B cell (primary cell): ENCODE measurements around the gene CHST2. TPM values are rescaled to one million over a fixed set of nuclear protein-coding genes. Genes with fewer than 3 reads are reported as not detected.

Experiments used
- ATAC-seq: fragments of 200-7000 bp; cut with Tn5 transposase; one replicate; pipeline ENCODE4 v1.10.0; 2021; ENCODE audit warnings: low read depth, mild to moderate bottlenecking, moderate number of reproducible peaks, moderate library complexity
- CTCF ChIA-PET: fragments of 350-600 bp; sonication (Branson Sonifier 250); formaldehyde crosslinking; loops from one replicate; lab custom pipeline; 2021; ENCODE audit warnings: antibody characterized with exemption, inconsistent platforms; lab: Charles Lee
- POLR2A ChIA-PET: fragments of 350-600 bp; sonication (Branson Sonifier 250); formaldehyde crosslinking; loops from one replicate; lab custom pipeline; 2021; ENCODE audit warnings: antibody characterized with exemption; lab: Charles Lee
- DNase-seq: peaks from one replicate; pipeline ENCODE4 v3.0.0; 2013
- H2AFZ ChIP-seq: 2 replicates; pipeline ENCODE4 v1.6.1; 2012; ENCODE audit warnings: mild to moderate bottlenecking, low read depth, low read length; ENCODE audit not compliant: insufficient read depth, poor library complexity, severe bottlenecking
- H3K27ac ChIP-seq, 2 donors: 1 replicate in 1 of 2; 2 replicates in 1 of 2; pipeline ENCODE4 v1.5.1; 2012 to 2013; ENCODE audit warnings: low read length in 2 of 2, mild to moderate bottlenecking in 2 of 2, moderate library complexity in 1 of 2
- H3K27me3 ChIP-seq, 4 experiments: fragments of 200-600 bp in 1 of 4; sonication (generic) in 1 of 4; replicated peaks in 1 of 4; 1 replicate in 2 of 4; 2 replicates in 2 of 4; pipeline versions ENCODE4 v1.6.1 to v1.7.0; 2013 to 2016; ENCODE audit warnings: low read length in 3 of 4, mild to moderate bottlenecking in 2 of 4, mixed read lengths in 1 of 4, moderate library complexity in 1 of 4; ENCODE audit not compliant: insufficient read depth in 4 of 4, control insufficient read depth in 3 of 4; ENCODE audit errors: control extremely low read depth in 1 of 4
- H3K36me3 ChIP-seq, 2 experiments: replicated peaks in 1 of 2; 1 replicate in 1 of 2; 2 replicates in 1 of 2; pipeline versions ENCODE4 v1.6.1 to v1.7.1; 2013; ENCODE audit warnings: low read length in 1 of 2; ENCODE audit not compliant: insufficient read depth in 2 of 2, control insufficient read depth in 1 of 2; ENCODE audit errors: control extremely low read depth in 1 of 2, extremely low read depth in 1 of 2
- H3K4me1 ChIP-seq, 2 donors: fragments of 200-600 bp in 1 of 2; sonication (generic) in 1 of 2; 1 replicate in 1 of 2; 2 replicates in 1 of 2; pipeline versions ENCODE4 v1.5.1 to v1.6.1; 2013 to 2017; ENCODE audit warnings: low read length in 2 of 2; ENCODE audit not compliant: control insufficient read depth in 2 of 2, insufficient read depth in 2 of 2
- H3K4me2 ChIP-seq: replicated peaks from 2 replicates; pipeline ENCODE3; 2012; ENCODE audit warnings: mild to moderate bottlenecking, low read depth, low read length; ENCODE audit not compliant: poor library complexity, severe bottlenecking
- H3K4me3 ChIP-seq, 5 experiments: fragments of 200-600 bp in 1 of 5; sonication (generic) in 1 of 5; 1 replicate in 3 of 5; 2 replicates in 2 of 5; pipeline versions ENCODE4 v1.5.1 to v1.7.0; 2011 to 2016; ENCODE audit warnings: low read length in 4 of 5, mild to moderate bottlenecking in 4 of 5, low read depth in 2 of 5, control low read depth in 1 of 5, moderate library complexity in 1 of 5; ENCODE audit not compliant: insufficient read depth in 1 of 5; ENCODE audit errors: control extremely low read depth in 1 of 5, extremely low read depth in 1 of 5
- H3K79me2 ChIP-seq: fragments of 200-600 bp; sonication (generic); one replicate; pipeline ENCODE4 v1.6.0; 2016; ENCODE audit warnings: low read length; ENCODE audit not compliant: control insufficient read depth, insufficient read depth
- H3K9ac ChIP-seq: fragments of 200-600 bp; sonication (generic); 2 replicates; pipeline ENCODE4 v1.6.1; 2017; ENCODE audit warnings: mild to moderate bottlenecking, low read length, moderate library complexity
- H3K9me3 ChIP-seq, 3 donors: one replicate each; pipeline versions ENCODE4 v1.6.1 to v1.7.1; 2013; ENCODE audit warnings: low read length in 2 of 3; ENCODE audit not compliant: control insufficient read depth in 2 of 3, insufficient read depth in 1 of 3; ENCODE audit errors: control extremely low read depth in 1 of 3
- H4K20me1 ChIP-seq: 2 replicates; pipeline ENCODE4 v1.6.0; 2012; ENCODE audit warnings: mild to moderate bottlenecking, low read length; ENCODE audit not compliant: insufficient read depth, control insufficient read depth, poor library complexity, severe bottlenecking
- H3K27ac Mint-ChIP-seq: one replicate; pipeline ENCODE4 v1.8.0; 2021; ENCODE audit warnings: mixed read lengths
- H3K27me3 Mint-ChIP-seq: one replicate; pipeline ENCODE4 v1.8.0; 2021; ENCODE audit warnings: mixed read lengths
- H3K4me1 Mint-ChIP-seq: one replicate; pipeline ENCODE4 v1.8.0; 2021; ENCODE audit warnings: mixed read lengths
- H3K4me3 Mint-ChIP-seq: one replicate; pipeline ENCODE4 v1.8.0; 2021; ENCODE audit warnings: mixed read lengths
- H3K9me3 Mint-ChIP-seq: one replicate; pipeline ENCODE4 v1.8.0; 2022; ENCODE audit warnings: mixed read lengths; ENCODE audit not compliant: insufficient read depth
- CTCF ChIP-seq: fragments of 200-600 bp; IDR thresholded peaks from one replicate; pipeline ENCODE4 v1.8.0; 2022; ENCODE audit warnings: antibody characterized with exemption, mild to moderate bottlenecking
- EZH2 ChIP-seq: IDR thresholded peaks from 2 replicates; pipeline ENCODE4 v1.6.1; 2012; ENCODE audit warnings: borderline replicate concordance, low read depth, mild to moderate bottlenecking, moderate library complexity, low read length; ENCODE audit not compliant: insufficient read depth, poor library complexity, severe bottlenecking
- WGBS: methylation state at CpG from one replicate; pipeline ENCODE4 v1.1.5; 2013; ENCODE audit warnings: missing lambda C conversion rate; ENCODE audit not compliant: insufficient coverage; 5-methylcytosine and 5-hydroxymethylcytosine counted together
- intact Hi-C: fragments of 100-400 bp; cut with micrococcal nuclease; formaldehyde crosslinking; loops from one replicate; pipeline ENCODE4 v1.10.0; 2022
- polyA minus RNA-seq: library from RNA; depleted of rRNA, polyadenylated mRNA; stranded (reverse); fragments of >200 nt; gene quantifications from 2 replicates; pipeline ENCODE4 v1.2.3, GENCODE V29; 2012
- polyA plus RNA-seq: library from polyadenylated mRNA; depleted of rRNA; stranded (reverse); fragments of >200 nt; gene quantifications from 2 replicates; pipeline ENCODE4 v1.2.3, GENCODE V29; 2012
- total RNA-seq, 2 donors: library from RNA; stranded (reverse); fragments of 120-200 nt in 1 of 2; gene quantifications; 1 replicate in 1 of 2; 2 replicates in 1 of 2; pipeline versions ENCODE4 v1.2.3 to v1.2.4, GENCODE V29; 2013 to 2022

CHST2 gene
- total RNA-seq (24.8 and 25.0 TPM in 2 replicates), polyA plus RNA-seq (4.7 and 5.2 TPM in 2 replicates), polyA minus RNA-seq (33.7 and 34.3 TPM in 2 replicates)
- total RNA-seq (2013) = 8.6 TPM

DNA sequence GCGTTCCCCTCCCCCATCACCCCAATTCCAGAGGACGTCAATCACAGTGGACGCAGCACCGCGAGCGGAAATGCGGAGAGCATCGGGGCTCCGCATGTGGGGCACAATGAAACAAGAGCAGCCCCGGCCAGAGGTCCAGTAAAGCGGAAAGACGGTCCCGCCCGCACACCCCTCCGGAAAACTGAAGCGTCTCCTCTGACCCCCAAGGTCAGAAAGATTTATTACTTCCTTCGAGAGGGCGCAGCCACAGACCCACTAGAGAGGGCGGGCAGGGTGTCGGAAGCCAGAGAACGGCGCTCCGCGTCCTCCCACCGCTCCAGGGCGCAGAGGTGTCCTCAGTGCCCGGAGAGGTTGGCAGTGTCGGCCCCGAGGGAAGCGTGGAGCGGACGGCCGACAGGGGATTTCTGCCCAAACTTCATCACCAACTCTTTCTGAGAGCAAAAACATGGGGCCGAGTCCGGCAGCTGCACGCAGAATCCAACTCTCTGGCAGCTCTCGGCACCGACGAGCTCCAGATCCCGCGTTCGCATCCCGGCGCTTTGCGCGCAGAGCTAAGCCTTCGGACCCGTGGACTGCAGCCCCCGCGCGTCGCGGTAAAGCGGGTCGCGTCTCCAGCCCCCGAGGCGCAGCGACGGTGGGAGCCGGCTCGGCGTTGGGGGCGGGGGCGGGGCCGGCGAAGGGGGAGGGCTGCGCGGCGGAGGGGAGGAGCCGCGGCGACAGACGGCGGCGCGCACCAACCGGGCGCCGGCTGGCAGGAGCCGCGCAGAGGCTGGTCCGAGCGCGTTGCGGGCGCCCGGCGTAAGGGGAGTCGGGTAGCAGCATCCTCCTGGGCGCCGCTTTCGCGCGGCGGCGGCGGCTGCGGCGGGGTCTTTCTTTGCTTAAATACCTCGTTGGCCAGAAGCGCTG is at the start of gene CHST2:
TSS of gene CHST2 (plus strand) at position 763 of the 906 bp plus-strand sequence. CDS start 1,046 bp downstream, outside the sequence.
- Histone ChIP-seq H4K20me1 (no peaks in the 10 kb centered on the region), H3K9ac (peak within 1 kb of the TSS; percentile 90), H3K4me3 (peak within 1 kb of the TSS; percentile 75 to 95 (median 91)), H3K36me3 (no peaks in the 10 kb centered on the region), H2AFZ (peak within 1 kb of the TSS; percentile 98), H3K9me3 (peaks cover 0 to 8% (median 0%) of the 10 kb centered on the region in 3 donors), H3K4me1 (peaks cover 25 to 32% of the 10 kb centered on the region in 2 donors), H3K27ac (peak within 1 kb of the TSS; percentile 63 to 72), H3K27me3 (peaks cover 0 to 3% (median 0%) of the 10 kb centered on the region in 4 experiments), H3K4me2 (peak within 1 kb of the TSS; percentile 96), H3K79me2 (peaks cover 6% of the 10 kb centered on the region)
- ChIA-PET POLR2A (interaction anchor here (0.9 kb wide), 1 partner anchor 410 kb away, joined by 3 read pairs; no protein-coding TSS in a partner anchor), CTCF (interaction anchor here (0.6 to 4.9 kb wide), 10 partner anchors 35 to 559 kb away, joined by 3 to 31 read pairs (median 4); no protein-coding TSS in a partner anchor)
- peak within 1 kb of the TSS; percentile 94 for H3K4me3 Mint-ChIP-seq
- under 1% methylated on average over 102 of the region's 102 CpGs for WGBS
- H3K27me3 Mint-ChIP-seq = no peaks in the 10 kb centered on the region
- no peaks in the 10 kb centered on the region for H3K9me3 Mint-ChIP-seq
- ATAC-seq (peak; percentile 88), DNase-seq (peak; percentile 87)
- H3K4me1 Mint-ChIP-seq = peaks cover 31% of the 10 kb centered on the region
- H3K27ac Mint-ChIP-seq = peak within 1 kb of the TSS; percentile 95
- no peak for TF ChIP-seq CTCF
- TF ChIP-seq EZH2 = no peak
- intact Hi-C loops = loop anchor here (1.0 to 5.0 kb wide), 3 partner anchors 37 to 853 kb away; partner anchors contain the start of genes DIPK2A and U2SURP
